Suprapubic skin (tissue), 4 donors: ENCODE measurements around the gene ENO2. TPM values are rescaled to one million over a fixed set of nuclear protein-coding genes. Genes with fewer than 3 reads are reported as not detected.
A peak's percentile ranks its signal among the peaks of the same experiment; 100 is the strongest.
"Not testable (repeated sequence)": the region's sequence is repeated elsewhere in the genome, so short reads cannot be mapped to it uniquely, and the experiment has no call there.

ENCODE experiments used
- DNase-seq, 2 donors: peaks; one replicate each; pipeline ENCODE4 v3.0.0-alpha.2; 2019; ENCODE audit warnings: low spot score in 2 of 2
- H3K27ac ChIP-seq: fragments of 200-600 bp; sonication (generic); one replicate; pipeline ENCODE4 v1.5.1; 2019
- H3K27me3 ChIP-seq: fragments of 200-600 bp; sonication (generic); one replicate; pipeline ENCODE4 v1.5.1; 2019
- H3K36me3 ChIP-seq: fragments of 200-600 bp; sonication (generic); one replicate; pipeline ENCODE4 v1.5.1; 2019
- H3K4me1 ChIP-seq: fragments of 200-600 bp; sonication (generic); one replicate; pipeline ENCODE4 v1.5.1; 2019
- H3K4me3 ChIP-seq: fragments of 200-600 bp; sonication (generic); one replicate; pipeline ENCODE4 v1.5.1; 2019; ENCODE audit warnings: mild to moderate bottlenecking
- H3K9me3 ChIP-seq: fragments of 200-600 bp; sonication (generic); one replicate; pipeline ENCODE4 v1.5.1; 2019
- CTCF ChIP-seq, 2 donors: fragments of 200-600 bp in 1 of 2; fragments of 450-650 bp in 1 of 2; sonication (generic) in 1 of 2; IDR thresholded peaks; one replicate each; pipeline ENCODE4 v1.5.1; 2016 to 2019; ENCODE audit warnings: antibody characterized with exemption in 2 of 2, mild to moderate bottlenecking in 1 of 2, moderate library complexity in 1 of 2
- EP300 ChIP-seq: sonication (generic); formaldehyde crosslinking; IDR thresholded peaks from one replicate; pipeline ENCODE4 v1.6.1; 2017; ENCODE audit warnings: antibody characterized with exemption
- POLR2A ChIP-seq, 2 donors: fragments of 450-650 bp; IDR thresholded peaks; one replicate each; pipeline ENCODE4 v1.6.1; 2017; ENCODE audit warnings: antibody characterized with exemption in 2 of 2, mild to moderate bottlenecking in 2 of 2, moderate library complexity in 2 of 2
- POLR2AphosphoS5 ChIP-seq, 3 donors: sonication (generic); formaldehyde crosslinking; IDR thresholded peaks; one replicate each; pipeline ENCODE4 v1.6.1; 2017; ENCODE audit warnings: antibody characterized with exemption in 3 of 3
- WGBS: methylation state at CpG from one replicate; pipeline ENCODE4 v1.1.5; 2018; 5-methylcytosine and 5-hydroxymethylcytosine counted together
- total RNA-seq, 4 donors: library from RNA; depleted of rRNA; stranded (reverse); fragments of >200 nt; gene quantifications; one replicate each; pipeline ENCODE4 v1.1.0, GENCODE V29; 2016

ENO2 gene
- total RNA-seq, 4 donors from 2014 or later, result 1.3 to 15.4 (median 6.9) TPM

GRCh38 chr12:6905414-6906040, 8.9 kb upstream of the ENO2 start:
- no peak for TF ChIP-seq CTCF (IDR thresholded peaks at IDR 0.05)
- TF ChIP-seq POLR2AphosphoS5 (IDR thresholded peaks at IDR 0.05), result no peak
- TF ChIP-seq POLR2A (IDR thresholded peaks at IDR 0.05), result no peak
- no peak for TF ChIP-seq EP300

GRCh38 chr12:6908141-6908540, 6.2 kb upstream of the ENO2 start:
- H3K27ac ChIP-seq, H3K4me3 ChIP-seq, DNase-seq, H3K9me3 ChIP-seq, H3K27me3 ChIP-seq, H3K36me3 ChIP-seq: not testable (repeated sequence)
- H3K4me1 ChIP-seq, result peaks cover 12% of the 10 kb centered on the region
- 97% methylated on average over 11 of the region's 11 CpGs for WGBS

More at GRCh38 chr12:6905414-6906040, 8.9 kb upstream of the ENO2 start:
- H3K9me3 ChIP-seq, result no peaks in the 10 kb centered on the region
- H3K36me3 ChIP-seq, result peaks cover 4% of the 10 kb centered on the region
- no peak for DNase-seq
- H3K27ac ChIP-seq, result no peak overlapping the region
- H3K27me3 ChIP-seq, result no peaks in the 10 kb centered on the region
- 67% methylated on average over 5 of the region's 5 CpGs for WGBS
- H3K4me3 ChIP-seq, result peak overlapping the region; percentile 55
- H3K4me1 ChIP-seq, result peaks cover 12% of the 10 kb centered on the region

- 86% methylated on average over 4 of the region's 4 CpGs for WGBS
- no peak for DNase-seq
Observed at GRCh38 chr12:6909421-6910145, 4.8 kb upstream of the ENO2 start.

GRCh38 chr12:6912164-6912935, 2.0 kb upstream of the ENO2 start:
- H3K4me3 ChIP-seq, result no peak overlapping the region
- peaks cover 20% of the 10 kb centered on the region for H3K4me1 ChIP-seq
- no peaks in the 10 kb centered on the region for H3K36me3 ChIP-seq
- DNase-seq, result no peak
- no peaks in the 10 kb centered on the region for H3K9me3 ChIP-seq
- H3K27ac ChIP-seq, result no peak overlapping the region
- TF ChIP-seq POLR2A (IDR thresholded peaks at IDR 0.05), result no peak
- WGBS, result 91% methylated on average over 15 of the region's 15 CpGs
- H3K27me3 ChIP-seq, result no peaks in the 10 kb centered on the region

More at GRCh38 chr12:6909421-6910145, 4.8 kb upstream of the ENO2 start:
- Histone ChIP-seq H3K4me1 (peaks cover 16% of the 10 kb centered on the region), H3K4me3 (no peak overlapping the region), H3K27ac (no peak overlapping the region), H3K9me3 (no peaks in the 10 kb centered on the region), H3K27me3 (no peaks in the 10 kb centered on the region), H3K36me3 (peaks cover 4% of the 10 kb centered on the region)
- TF ChIP-seq CTCF (IDR thresholded peaks at IDR 0.05) (no peak), POLR2A (IDR thresholded peaks at IDR 0.05) (no peak), EP300 (no peak), POLR2AphosphoS5 (IDR thresholded peaks at IDR 0.05) (no peak)

GRCh38 chr12:6914947-6915788, 788 bp downstream of the ENO2 start:
- H3K27me3 ChIP-seq, result no peaks in the 10 kb centered on the region
- DNase-seq, result no peak
- H3K27ac ChIP-seq, result peak overlapping the region; percentile 77
- no peaks in the 10 kb centered on the region for H3K36me3 ChIP-seq
- H3K9me3 ChIP-seq, result no peaks in the 10 kb centered on the region
- 8% methylated on average over 26 of the region's 29 CpGs for WGBS
- TF ChIP-seq EP300 (no peak), CTCF (IDR thresholded peaks at IDR 0.05) (no peak), POLR2A (IDR thresholded peaks at IDR 0.05) (no peak), POLR2AphosphoS5 (IDR thresholded peaks at IDR 0.05) (no peak)
- peak overlapping the region; percentile 76 for H3K4me3 ChIP-seq
- H3K4me1 ChIP-seq, result peaks cover 20% of the 10 kb centered on the region
